Stromal cell of bone marrow (primary cell): ENCODE data around the gene PTGES.
"Not testable (repeated sequence)": the region's sequence is repeated elsewhere in the genome, so short reads cannot be mapped to it uniquely, and the experiment has no call there.

Experiments used
- DNase-seq: peaks from one replicate; pipeline ENCODE4 v3.0.0-alpha.2; 2012; ENCODE audit warnings: low read depth

PTGES gene

GRCh38 chr9:129770741-129771140 is 17.9 kb upstream of the PTGES start:
- DNase-seq: no peak

- no peak for DNase-seq
Measured at GRCh38 chr9:129769669-129770068, 16.8 kb upstream of the PTGES start.

GRCh38 chr9:129768486-129768885 is 15.6 kb upstream of the PTGES start:
- no peak for DNase-seq

- DNase-seq: no peak
Measured at GRCh38 chr9:129765764-129766317, 13.0 kb upstream of the PTGES start.

GRCh38 chr9:129762985-129763926 is 10.4 kb upstream of the PTGES start:
- DNase-seq: peak; percentile 69

- DNase-seq: peak; percentile 92
Measured at GRCh38 chr9:129762370-129762984, 9.6 kb upstream of the PTGES start.

GRCh38 chr9:129761901-129762369 is 9.1 kb upstream of the PTGES start:
- peak; percentile 75 for DNase-seq

- peak; percentile 18 for DNase-seq
Measured at GRCh38 chr9:129761293-129761900, 8.6 kb upstream of the PTGES start.

- DNase-seq: not testable (repeated sequence)
Measured at GRCh38 chr9:129760784-129761183, 7.9 kb upstream of the PTGES start.

- DNase-seq: no peak
Measured at GRCh38 chr9:129759804-129760502, 7.1 kb upstream of the PTGES start.

- no peak for DNase-seq
Measured at GRCh38 chr9:129759319-129759718, 6.5 kb upstream of the PTGES start.

- no peak for DNase-seq
Measured at GRCh38 chr9:129757045-129757444, 4.2 kb upstream of the PTGES start.

- DNase-seq: no peak
Measured at GRCh38 chr9:129756191-129756590, 3.3 kb upstream of the PTGES start.

GRCh38 chr9:129755151-129755550 is 2.3 kb upstream of the PTGES start:
- DNase-seq: no peak

GRCh38 chr9:129751841-129752801 is 721 bp downstream of the PTGES start:
- no peak for DNase-seq

GRCh38 chr9:129750013-129750638 is 2.7 kb downstream of the PTGES start:
- peak; percentile 18 for DNase-seq

- DNase-seq: no peak
Measured at GRCh38 chr9:129749575-129749974, 3.3 kb downstream of the PTGES start.

GRCh38 chr9:129749052-129749451 is 3.8 kb downstream of the PTGES start:
- DNase-seq: not testable (repeated sequence)

GRCh38 chr9:129748249-129748648 is 4.6 kb downstream of the PTGES start:
- no peak for DNase-seq
